ENCODE measurements around the gene FLCN.

FLCN gene

GRCh38 chr17:17165666-17166308 lies 71.2 kb downstream of the FLCN start:
- H3K4me3 ChIP-seq (ENCODE audit: low read depth, low read length), result no peak overlapping the region
- H3K4me1 ChIP-seq (ENCODE audit: control insufficient read depth, insufficient read depth, low read length, unreplicated experiment), result no peaks in the 10 kb centered on the region
- H3K79me2 ChIP-seq (ENCODE audit: control insufficient read depth, insufficient read depth, low read length, unreplicated experiment), result no peaks in the 10 kb centered on the region
- H3K27ac ChIP-seq (ENCODE audit: low read depth, low read length), result no peak overlapping the region
- peaks cover 28% of the 10 kb centered on the region; the same call in 1 of the 2 replicates for H3K36me3 ChIP-seq (ENCODE audit: insufficient read depth, low read length)
- H2AFZ ChIP-seq (ENCODE audit: low read length, unreplicated experiment), result no peak overlapping the region
- H3K27me3 ChIP-seq (ENCODE audit: insufficient read depth, low read length), result no peaks in the 10 kb centered on the region

GRCh38 chr17:17164676-17165075 lies 72.3 kb downstream of the FLCN start:
- no peak overlapping the region for H2AFZ ChIP-seq (ENCODE audit: low read length, unreplicated experiment)
- no peaks in the 10 kb centered on the region for H3K4me1 ChIP-seq (ENCODE audit: control insufficient read depth, insufficient read depth, low read length, unreplicated experiment)
- no peak overlapping the region for H3K4me3 ChIP-seq (ENCODE audit: low read depth, low read length)
- peaks cover 37% of the 10 kb centered on the region; the same call in 1 of the 2 replicates for H3K36me3 ChIP-seq (ENCODE audit: insufficient read depth, low read length)
- no peak overlapping the region for H3K27ac ChIP-seq (ENCODE audit: low read depth, low read length)
- H3K79me2 ChIP-seq (ENCODE audit: control insufficient read depth, insufficient read depth, low read length, unreplicated experiment), result peaks cover 4% of the 10 kb centered on the region
- no peaks in the 10 kb centered on the region for H3K27me3 ChIP-seq (ENCODE audit: insufficient read depth, low read length)

GRCh38 chr17:17164156-17164555 lies 72.8 kb downstream of the FLCN start:
- Histone ChIP-seq H3K4me3 (ENCODE audit: low read depth, low read length) (no peak overlapping the region), H2AFZ (ENCODE audit: low read length, unreplicated experiment) (no peak overlapping the region), H3K36me3 (ENCODE audit: insufficient read depth, low read length) (peaks cover 42% of the 10 kb centered on the region; the same call in 1 of the 2 replicates), H3K79me2 (ENCODE audit: control insufficient read depth, insufficient read depth, low read length, unreplicated experiment) (peaks cover 4% of the 10 kb centered on the region), H3K27ac (ENCODE audit: low read depth, low read length) (no peak overlapping the region), H3K4me1 (ENCODE audit: control insufficient read depth, insufficient read depth, low read length, unreplicated experiment) (no peaks in the 10 kb centered on the region), H3K27me3 (ENCODE audit: insufficient read depth, low read length) (no peaks in the 10 kb centered on the region)

Measured in ACC112 (cell line).